H1 (cell line): ENCODE results near the gene PRKCA.
"Not testable (repeated sequence)": the region's sequence is repeated elsewhere in the genome, so short reads cannot be mapped to it uniquely, and the experiment has no call there.

ENCODE experiments used
- CTBP2 ChIP-seq: IDR thresholded peaks from 2 replicates; pipeline ENCODE4 v1.7.0; 2011; ENCODE audit warnings: borderline replicate concordance, mild to moderate bottlenecking, moderate library complexity, mixed read lengths, low read length; ENCODE audit not compliant: insufficient read depth, insufficient read length
- EP300 ChIP-seq, 2 experiments: IDR thresholded peaks; 1 replicate in 1 of 2; 2 replicates in 1 of 2; pipeline ENCODE4 v1.6.1; 2011 to 2012; ENCODE audit warnings: low read depth in 2 of 2, low read length in 2 of 2, mild to moderate bottlenecking in 2 of 2, borderline replicate concordance in 1 of 2, inconsistent platforms in 1 of 2, moderate library complexity in 1 of 2
- EZH2 ChIP-seq: fragments of 200-600 bp; sonication (generic); IDR thresholded peaks from 2 replicates; pipeline ENCODE4 v1.7.1; 2012; ENCODE audit warnings: low read depth, mild to moderate bottlenecking, moderate library complexity, low read length, inconsistent platforms; ENCODE audit not compliant: severe bottlenecking
- KDM5A ChIP-seq: fragments of 200-600 bp; IDR thresholded peaks from 2 replicates; pipeline ENCODE4 v1.7.1; 2012; ENCODE audit warnings: mild to moderate bottlenecking, low read length, inconsistent platforms, mixed read lengths
- MAFK ChIP-seq: IDR thresholded peaks from 2 replicates; pipeline ENCODE4 v1.6.1; 2012; ENCODE audit warnings: low read depth, mild to moderate bottlenecking, improper control_type of control experiment, low read length
- RAD21 ChIP-seq, 2 experiments: IDR thresholded peaks in 1 of 2; conservative IDR thresholded peaks in 1 of 2; 2 replicates each; pipeline ENCODE4 v1.6.1; 2011; ENCODE audit warnings: low read depth in 2 of 2, low read length in 2 of 2, improper control_type of control experiment in 1 of 2, inconsistent platforms in 1 of 2, mild to moderate bottlenecking in 1 of 2, moderate library complexity in 1 of 2
- RBBP5 ChIP-seq: IDR thresholded peaks from 2 replicates; pipeline ENCODE4 v1.7.1; 2012; ENCODE audit warnings: low read depth, mild to moderate bottlenecking, inconsistent platforms, low read length, moderate library complexity, borderline replicate concordance
- RFX5 ChIP-seq: IDR thresholded peaks from 2 replicates; pipeline ENCODE4 v1.6.1; 2011; ENCODE audit warnings: low read depth, low read length, improper control_type of control experiment, borderline replicate concordance
- RNF2 ChIP-seq: fragments of 200-900, 300-1000 bp; sonication (generic); IDR thresholded peaks from 2 replicates; pipeline ENCODE4 v1.7.1; 2016; ENCODE audit warnings: borderline replicate concordance, low read depth, mild to moderate bottlenecking, antibody characterized with exemption, low read length; ENCODE audit not compliant: poor library complexity, severe bottlenecking; ENCODE audit errors: missing control alignments
- RXRA ChIP-seq: IDR thresholded peaks from 2 replicates; pipeline ENCODE4 v1.6.1; 2011; ENCODE audit warnings: low read depth, mild to moderate bottlenecking, low read length, moderate library complexity; ENCODE audit not compliant: insufficient read depth
- SIX5 ChIP-seq: IDR thresholded peaks from 2 replicates; pipeline ENCODE4 v1.6.1; 2011; ENCODE audit warnings: mild to moderate bottlenecking, low read depth, low read length

- not testable (repeated sequence) for TF ChIP-seq EZH2; RXRA; RFX5; EP300 (IDR thresholded peaks at IDR 0.05; ENCODE audit: borderline replicate concordance in 1 of 2, low read depth in 2 of 2, low read length in 2 of 2); RNF2; CTBP2; KDM5A; MAFK; RBBP5; RAD21 (IDR thresholded peaks at IDR 0.05 in 1 of 2, conservative IDR thresholded peaks at IDR 0.05 in 1 of 2; ENCODE audit: low read depth in 2 of 2, low read length in 2 of 2); SIX5
These were observed 155.1 kb downstream of the PRKCA start for GRCh38 chr17:66457499-66457898.
